HFF-Myc (cell line): ENCODE results near the gene ADCY10.

Experiments
- DNase-seq: peaks from one replicate; pipeline ENCODE4 v3.0.0-alpha.2; 2011; ENCODE audit warnings: low read depth; ENCODE audit errors: extremely low read depth
- H3K4me3 ChIP-seq: replicated peaks from 2 replicates; pipeline ENCODE4 v1.5.1; 2011; ENCODE audit warnings: low read depth, mild to moderate bottlenecking, control low read depth, low read length
- TF ChIP-seq, protein P1 (sequence below): IDR thresholded peaks from 2 replicates; pipeline ENCODE4 v1.5.1; 2012; ENCODE audit warnings: mild to moderate bottlenecking, low read depth, low read length, control low read depth; ENCODE audit errors: missing control alignments

ADCY10 gene

DNA sequence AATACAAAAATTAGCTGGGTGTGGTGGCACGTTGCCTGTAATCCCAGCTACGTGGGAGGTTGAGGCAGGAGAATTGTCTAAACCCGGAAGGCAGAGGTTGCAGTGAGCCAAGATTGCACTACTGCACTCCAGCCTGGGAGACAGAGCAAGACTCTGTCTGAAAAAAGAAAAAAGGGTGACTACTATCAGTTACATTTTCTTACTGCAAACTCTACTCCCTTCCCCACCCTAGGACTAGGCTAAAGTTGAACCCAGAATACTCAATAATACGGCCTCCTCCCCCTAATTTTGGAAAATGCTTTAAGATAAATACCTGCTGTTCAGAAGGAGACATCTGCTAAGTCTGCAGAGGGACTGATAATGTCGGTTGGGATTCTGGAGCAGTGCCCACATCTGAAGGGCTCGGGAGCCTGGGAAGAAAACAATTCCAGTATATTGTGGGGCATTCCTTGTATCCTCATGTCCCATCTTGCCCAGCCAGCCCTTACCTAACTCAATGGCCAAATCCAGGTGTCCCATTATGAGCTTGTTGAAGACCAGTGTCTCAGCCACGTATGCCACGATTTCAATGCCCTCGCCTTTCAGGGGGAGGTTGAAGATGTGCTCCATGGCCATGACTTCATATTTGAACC is 89.7 kb downstream of the ADCY10 start:
- H3K4me3 ChIP-seq, result no peak overlapping the region

DNA sequence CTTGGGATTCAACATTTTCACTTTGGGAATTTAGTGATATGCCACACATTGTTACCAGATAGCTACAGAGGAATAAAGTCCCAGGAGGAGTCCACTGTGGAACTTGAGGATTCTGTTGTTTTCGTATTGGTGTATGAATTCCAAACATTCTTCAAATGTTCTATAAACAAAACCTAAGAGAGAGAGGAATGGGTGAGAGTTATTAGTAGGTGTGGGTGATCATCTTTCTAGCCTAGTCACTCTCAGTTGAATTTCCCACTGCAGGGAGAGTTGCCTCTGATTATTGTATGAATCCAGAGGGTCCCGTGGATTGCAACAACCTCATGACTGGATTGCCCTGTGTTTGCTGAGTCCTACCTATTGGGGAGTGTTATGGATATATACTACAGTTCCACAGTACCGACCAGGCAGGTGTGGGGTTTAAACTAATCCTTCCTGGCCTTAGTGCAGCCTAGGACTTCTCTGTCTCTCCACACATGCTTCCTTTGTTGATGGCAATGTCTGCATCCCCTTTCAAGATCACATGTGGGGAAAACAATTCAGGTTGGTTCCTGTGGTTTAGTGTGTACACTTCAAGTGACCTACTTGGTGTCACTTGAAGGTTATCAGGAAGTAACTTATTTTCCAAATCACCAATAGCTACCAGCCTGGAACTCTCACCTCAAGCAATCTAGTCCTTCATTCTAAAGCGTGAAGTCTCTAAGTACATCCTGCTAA is 91.8 kb downstream of the ADCY10 start:
- no peak for DNase-seq
- H3K4me3 ChIP-seq, result no peak overlapping the region
- TF ChIP-seq, protein P1, sequence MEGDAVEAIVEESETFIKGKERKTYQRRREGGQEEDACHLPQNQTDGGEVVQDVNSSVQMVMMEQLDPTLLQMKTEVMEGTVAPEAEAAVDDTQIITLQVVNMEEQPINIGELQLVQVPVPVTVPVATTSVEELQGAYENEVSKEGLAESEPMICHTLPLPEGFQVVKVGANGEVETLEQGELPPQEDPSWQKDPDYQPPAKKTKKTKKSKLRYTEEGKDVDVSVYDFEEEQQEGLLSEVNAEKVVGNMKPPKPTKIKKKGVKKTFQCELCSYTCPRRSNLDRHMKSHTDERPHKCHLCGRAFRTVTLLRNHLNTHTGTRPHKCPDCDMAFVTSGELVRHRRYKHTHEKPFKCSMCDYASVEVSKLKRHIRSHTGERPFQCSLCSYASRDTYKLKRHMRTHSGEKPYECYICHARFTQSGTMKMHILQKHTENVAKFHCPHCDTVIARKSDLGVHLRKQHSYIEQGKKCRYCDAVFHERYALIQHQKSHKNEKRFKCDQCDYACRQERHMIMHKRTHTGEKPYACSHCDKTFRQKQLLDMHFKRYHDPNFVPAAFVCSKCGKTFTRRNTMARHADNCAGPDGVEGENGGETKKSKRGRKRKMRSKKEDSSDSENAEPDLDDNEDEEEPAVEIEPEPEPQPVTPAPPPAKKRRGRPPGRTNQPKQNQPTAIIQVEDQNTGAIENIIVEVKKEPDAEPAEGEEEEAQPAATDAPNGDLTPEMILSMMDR, result no peak

More for the DNA sequence above, 89.7 kb downstream of the ADCY10 start:
- no peak for DNase-seq
- TF ChIP-seq, protein P1, result no peak

DNA sequence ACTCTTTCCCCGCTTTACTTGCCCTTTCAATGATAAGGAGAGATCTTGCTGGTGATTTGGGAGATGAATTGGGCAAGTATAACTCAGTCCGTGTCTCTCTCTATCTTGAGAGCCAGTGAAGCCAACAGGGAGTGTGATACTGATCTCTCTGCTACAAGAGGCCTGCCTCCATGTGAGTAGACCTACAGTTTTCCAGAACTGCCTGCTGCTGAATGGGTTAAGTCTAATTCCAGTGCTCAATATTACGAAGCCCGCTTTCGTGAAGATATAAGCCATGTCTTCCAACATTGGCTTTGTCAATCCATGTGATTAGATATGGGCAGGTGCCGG is 92.6 kb downstream of the ADCY10 start:
- DNase-seq, result no peak
- TF ChIP-seq, protein P1, result no peak
- H3K4me3 ChIP-seq, result no peak overlapping the region

DNA sequence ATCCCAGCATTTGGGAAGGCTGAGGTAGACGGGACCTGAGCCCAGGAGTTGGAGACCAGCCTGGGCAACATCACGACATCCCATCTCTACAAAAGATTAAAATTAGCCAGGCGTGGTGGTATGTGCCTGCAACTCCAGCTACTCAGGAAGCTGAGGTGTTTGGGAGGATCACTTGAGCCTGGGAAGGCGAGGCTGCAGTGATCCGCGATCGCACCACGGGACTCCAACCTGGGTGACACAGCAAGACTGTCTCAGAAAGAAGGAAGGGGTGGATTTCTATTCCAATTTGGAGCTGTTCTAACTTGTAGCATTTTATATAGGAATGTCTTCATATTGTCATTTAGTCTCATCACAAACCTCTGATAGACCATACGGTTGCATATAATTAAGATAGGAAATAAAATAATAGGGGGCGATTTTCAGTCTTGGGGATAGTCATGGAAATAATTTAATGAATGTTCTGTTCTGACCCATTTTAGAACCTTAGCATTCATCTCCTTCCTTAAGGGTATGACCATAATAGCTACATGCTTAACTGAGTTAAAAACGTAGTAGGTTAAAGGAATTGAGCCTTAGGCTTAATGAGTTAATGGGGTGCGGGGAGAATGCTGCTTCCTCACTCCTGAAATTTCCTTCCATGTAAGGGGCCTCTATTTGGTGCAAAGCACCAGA is 93.1 kb downstream of the ADCY10 start:
- TF ChIP-seq, protein P1, result no peak
- DNase-seq, result no peak
- no peak overlapping the region for H3K4me3 ChIP-seq

DNA sequence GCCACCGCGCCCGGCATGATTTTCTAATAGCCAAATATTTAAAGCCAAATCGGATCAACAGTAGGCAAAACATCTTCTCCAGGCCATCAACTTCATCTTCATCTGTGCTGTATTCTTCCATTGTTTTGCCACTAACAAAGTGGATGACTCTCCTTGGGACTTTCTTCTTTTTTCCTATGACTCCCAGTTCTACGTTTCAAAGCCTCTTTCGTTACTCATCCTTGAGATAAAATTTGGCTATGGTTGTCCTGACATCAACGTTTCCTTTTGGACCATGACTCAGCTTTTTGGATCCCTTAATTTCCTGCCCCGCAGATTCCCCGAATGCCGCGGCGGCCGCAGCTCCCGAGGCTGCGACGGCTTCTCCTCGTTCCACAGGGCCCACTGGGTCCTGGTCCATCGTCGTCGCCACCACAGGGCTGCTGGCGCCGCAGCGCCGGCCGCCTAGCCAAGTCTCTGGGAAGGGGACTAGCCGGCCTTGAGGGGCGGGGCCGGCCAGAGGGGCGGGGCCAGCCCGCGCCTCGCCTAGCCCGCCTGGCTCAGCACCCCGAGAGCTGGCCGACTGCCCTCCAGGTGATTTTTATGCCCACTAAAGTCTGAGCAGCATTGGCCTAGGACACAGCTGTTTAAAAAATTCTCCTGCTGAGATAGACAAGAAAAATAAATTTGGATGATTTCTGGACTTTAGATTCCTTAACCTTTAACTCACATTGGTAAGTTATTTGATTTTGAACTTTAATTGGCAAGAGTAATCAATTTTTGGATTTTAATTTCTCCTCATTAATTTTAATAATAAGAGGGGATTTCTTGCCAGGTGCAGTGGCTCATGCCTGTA is 93.9 kb downstream of the ADCY10 start:
- peak overlapping the region; percentile 4 for H3K4me3 ChIP-seq
- TF ChIP-seq, protein P1, result no peak
- peak; percentile 67 for DNase-seq

DNA sequence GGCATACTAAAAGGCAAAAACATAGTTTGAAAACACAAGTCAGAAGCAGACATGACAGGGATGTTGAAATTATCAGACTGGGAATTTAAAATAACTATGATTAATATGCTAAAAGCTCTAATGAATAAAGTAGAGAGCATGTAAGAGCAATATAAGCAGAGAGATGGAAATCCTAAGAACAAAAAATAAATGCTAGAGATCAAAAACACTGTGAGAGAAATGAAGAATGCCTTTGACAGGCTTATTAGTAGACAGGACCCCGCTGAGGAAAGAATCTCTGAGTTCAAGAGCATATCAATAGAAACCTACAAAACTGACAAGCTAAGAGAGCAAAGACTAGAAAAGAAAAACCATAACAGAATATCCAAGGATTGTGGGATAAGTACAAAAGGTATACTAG is 98.3 kb downstream of the ADCY10 start:
- DNase-seq, result no peak
- no peak overlapping the region for H3K4me3 ChIP-seq
- TF ChIP-seq, protein P1, result no peak
